Left lobe of liver (tissue), 2 donors: ENCODE data around the gene RAB9A. TPM values are rescaled to one million over a fixed set of nuclear protein-coding genes. Genes with fewer than 3 reads are reported as not detected.
A peak's percentile ranks its signal among the peaks of the same experiment; 100 is the strongest.

ENCODE experiments used
- ATAC-seq: fragments of 200-7000 bp; cut with Tn5 transposase; one replicate; pipeline ENCODE4 v1.9.1; 2020; ENCODE audit warnings: mild to moderate bottlenecking, moderate library complexity
- DNase-seq: peaks from one replicate; pipeline ENCODE4 v3.0.0-alpha.2; 2020; ENCODE audit warnings: low spot score
- total RNA-seq: library from RNA; stranded (reverse); gene quantifications from one replicate; pipeline ENCODE4 v1.2.1, GENCODE V29; 2021
- donor health status: DM: no; HTN: no; CAD: no; lungs with moderate emphysema.
- donor health status: DM: no; HTN: yes; CAD: no.

The RAB9A gene
- total RNA-seq, 1 donor from 2014 or later: 8.5 TPM

DNA sequence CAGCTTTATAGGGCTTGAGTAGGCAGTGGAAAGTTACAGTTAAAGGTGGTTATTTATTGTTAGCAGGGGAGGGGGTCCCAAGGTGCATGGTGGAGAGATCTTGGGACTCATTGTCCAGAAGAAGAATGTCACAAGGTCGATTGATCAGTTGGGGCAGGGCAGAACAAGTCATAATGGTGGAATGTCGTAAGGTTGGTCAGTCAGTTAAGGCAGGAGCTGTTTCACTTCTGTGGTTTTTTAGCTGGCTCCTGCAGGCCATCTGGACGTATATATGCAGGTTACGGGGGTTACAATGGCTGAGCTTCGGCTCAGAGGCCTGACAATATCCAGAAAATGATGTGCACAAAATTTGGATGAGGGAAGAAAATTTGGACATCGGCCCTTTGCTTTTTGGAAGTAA lies 52.8 kb downstream of the RAB9A start:
- DNase-seq (no peak), ATAC-seq (no peak)

DNA sequence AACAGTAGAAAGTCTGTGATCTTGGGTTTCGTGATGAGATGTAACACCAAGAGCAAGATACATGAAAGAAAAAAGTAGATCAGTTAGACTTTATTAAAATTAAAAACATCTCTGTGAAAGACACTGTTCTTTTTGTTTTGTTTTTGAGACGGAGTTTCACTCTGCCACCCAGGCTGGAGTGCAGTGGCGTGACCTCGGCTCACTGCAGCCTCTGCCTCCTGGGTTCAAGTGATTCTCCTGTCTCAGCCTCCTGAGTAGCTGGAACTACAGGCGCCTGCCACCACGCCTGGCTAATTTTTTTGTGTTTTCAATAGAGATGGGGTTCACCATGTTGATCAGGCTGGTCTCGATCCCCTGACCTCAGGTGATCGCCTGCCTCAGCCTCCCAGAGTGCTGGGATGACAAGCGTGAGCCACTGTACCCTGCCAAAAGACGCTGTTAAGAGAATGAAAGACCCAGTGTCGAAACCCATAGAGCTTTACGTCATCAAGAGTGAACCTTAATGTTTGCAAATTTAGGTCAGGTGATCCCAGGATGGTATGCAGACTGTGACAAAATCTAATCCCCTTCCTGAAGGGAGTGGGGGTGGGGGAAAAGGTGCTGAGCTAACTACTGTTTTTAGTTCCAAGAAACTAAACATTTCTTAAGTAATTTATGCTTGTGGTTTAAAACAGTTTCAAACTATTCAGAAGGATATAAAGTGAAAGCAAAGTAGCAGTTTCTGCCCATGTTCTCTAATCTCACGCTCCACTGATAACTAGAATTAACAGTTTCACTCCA lies 53.7 kb downstream of the RAB9A start:
- DNase-seq (no peak), ATAC-seq (peak; percentile 66)

DNA sequence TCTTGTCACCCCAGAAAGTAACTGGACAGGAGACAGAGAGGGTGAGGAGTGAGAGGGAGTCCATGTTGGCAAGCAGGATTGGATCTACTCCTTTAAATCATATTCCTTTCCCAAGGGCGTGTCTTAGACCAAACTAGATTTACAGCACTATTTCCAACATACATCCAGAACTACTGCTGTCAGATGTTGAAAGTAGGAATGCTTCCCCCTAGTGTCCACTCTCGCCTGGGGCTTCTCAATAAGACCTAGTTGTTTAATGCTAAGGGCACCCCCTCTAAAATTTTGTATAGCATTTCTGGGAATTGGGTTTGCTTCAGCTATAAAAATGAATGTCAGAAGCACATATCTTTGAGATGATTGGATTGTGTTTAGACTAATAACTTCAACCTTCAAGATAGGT lies 58.9 kb downstream of the RAB9A start:
- ATAC-seq (no peak), DNase-seq (no peak)

DNA sequence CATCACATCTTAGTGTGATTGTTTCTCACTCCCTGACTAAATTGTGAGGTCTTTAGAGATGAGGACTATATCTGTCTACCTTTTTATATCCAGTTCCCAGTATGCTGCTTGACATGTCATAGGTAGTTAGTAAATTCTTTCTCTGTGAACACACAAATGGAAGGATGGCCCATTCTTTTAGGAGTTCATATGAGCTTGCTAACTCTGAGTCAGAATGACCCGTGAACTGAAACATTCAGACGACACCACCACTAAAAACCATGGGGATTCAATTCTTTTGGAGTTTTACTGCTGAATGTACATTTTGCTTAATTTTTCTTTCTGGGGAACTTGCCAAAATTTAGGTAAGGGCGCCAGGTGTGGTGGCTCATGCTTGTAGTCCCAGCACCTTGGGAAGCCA lies 59.6 kb downstream of the RAB9A start:
- DNase-seq (no peak), ATAC-seq (no peak)

DNA sequence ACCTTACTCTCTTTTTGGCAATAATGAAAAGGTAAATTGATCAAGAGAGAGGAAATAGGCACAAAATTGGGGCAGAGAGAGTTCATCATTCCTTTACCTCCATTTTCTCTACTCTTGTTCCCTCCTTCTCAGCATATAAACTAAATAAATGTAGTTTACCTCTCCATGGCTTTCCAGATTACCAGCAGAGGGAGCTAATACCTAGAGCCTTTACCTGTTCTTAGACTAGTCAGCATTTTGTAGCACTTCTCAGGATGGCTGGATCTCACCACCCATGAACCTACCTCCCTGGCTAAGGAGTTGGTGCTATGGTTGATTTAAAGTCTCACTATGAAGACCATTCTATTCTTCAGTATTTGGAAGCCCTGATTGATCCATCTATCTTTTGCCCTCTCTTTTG lies 61.3 kb downstream of the RAB9A start:
- peak; percentile 68 for ATAC-seq
- DNase-seq: no peak

DNA sequence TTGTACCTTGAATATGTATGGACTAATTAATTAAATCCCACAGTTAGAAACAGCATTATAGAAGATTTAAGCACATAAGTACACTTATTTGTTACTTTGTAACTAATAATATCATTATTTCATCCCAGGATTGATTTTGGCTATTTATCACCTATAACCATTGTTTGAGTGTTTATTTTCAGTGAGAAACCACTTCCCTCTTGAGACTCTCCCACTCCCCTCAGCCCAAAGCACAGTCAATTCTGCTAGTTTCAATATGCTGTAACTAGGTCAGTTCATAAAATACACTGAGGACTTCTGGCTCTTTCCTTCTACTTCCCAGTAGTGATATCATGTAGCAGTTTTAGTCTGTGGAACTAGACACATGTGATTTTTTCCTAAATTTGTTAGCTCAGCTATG lies 61.9 kb downstream of the RAB9A start:
- DNase-seq: no peak
- no peak for ATAC-seq

DNA sequence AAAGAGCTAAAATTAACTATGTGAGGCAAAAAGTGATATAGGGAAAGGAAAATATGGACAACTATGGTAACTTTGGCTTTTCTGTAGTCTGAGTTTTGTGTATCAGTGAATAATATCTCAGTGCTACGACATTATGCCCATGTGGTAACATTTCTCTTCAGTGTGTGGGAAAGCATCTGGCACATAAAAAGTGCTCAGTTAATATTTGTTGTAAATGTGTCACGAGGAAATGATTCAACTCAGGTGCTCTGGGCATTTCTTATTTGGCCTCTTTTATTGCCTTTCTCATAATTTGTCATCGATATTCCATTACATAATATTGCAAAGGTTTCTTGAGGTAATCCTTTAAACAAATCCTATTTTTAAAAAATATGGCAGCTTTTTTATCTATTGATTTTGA lies 63.2 kb downstream of the RAB9A start:
- no peak for DNase-seq
- ATAC-seq: no peak

DNA sequence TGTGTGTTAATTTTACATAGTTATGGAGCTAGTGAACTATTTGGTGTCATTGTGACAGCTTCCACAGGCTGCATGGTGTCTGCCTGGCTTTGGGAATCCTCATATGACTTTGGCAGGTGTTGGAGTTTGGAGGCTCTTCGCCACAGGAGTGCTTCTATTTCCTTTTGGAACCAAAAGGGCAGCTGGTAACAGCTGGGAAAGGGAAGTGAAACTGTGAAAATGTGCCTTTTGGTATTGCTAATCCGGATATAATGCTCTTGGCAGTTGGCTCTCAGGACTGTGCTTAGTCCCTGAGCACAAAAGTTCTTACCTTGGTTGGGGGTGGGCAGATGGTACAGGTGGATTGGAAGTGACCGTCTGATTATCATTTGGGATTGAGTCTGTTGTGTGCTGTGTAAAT lies 63.7 kb downstream of the RAB9A start:
- DNase-seq: no peak
- no peak for ATAC-seq

DNA sequence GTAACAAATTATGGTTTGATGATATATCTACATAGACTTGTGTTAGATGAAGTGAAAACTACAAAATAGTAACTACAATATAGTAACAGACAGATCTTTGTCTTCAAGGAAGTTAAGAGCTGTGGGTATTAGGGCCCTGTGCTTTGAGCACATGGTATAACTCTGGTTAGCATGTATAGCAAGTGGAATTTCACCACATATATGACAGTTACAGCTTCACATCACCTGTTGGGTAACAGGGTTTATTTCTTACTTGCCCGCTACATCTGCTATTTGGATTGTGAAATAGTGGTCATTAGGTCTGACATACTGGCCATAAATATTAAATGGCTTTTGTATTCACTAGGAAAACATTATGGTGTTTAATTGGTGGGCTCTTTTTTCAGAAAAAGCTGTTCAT lies 65.8 kb downstream of the RAB9A start:
- ATAC-seq: no peak
- DNase-seq: no peak

DNA sequence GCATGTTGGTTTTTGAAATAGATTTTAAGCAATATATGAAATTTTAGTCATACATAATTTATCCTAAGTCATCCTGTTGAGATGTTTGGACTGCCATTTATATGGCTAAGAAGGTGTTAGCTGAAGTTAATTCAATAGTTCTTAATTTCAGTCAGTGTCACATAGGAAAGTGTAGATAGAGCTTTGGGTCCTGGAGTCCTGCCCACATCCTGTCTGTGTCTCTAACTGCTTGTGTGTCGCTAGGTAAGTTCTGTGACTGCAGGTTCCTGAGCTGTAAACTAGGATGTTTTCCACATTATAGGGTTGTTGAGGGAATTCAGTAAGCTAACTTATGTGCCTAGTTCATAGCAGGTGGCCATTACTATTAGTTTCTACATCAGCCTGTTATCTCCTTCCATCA lies 66.3 kb downstream of the RAB9A start:
- DNase-seq (no peak), ATAC-seq (no peak)

DNA sequence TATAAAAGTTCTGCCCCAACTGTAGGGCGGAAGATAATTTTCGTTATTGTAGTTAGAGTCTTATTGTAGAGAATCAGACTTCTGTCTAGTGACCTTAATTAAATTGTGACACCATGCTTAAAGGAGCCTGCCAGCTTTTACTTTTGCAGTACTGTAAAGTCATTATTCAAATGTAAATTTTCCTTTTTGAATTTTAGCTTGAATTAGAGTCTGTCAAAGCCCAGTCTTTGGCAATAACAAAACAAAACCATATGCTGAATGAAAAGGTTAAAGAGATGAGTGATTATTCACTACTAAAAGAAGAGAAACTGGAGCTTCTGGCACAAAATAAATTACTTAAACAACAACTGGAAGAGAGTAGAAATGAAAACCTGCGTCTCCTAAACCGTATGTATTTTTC lies 67.5 kb downstream of the RAB9A start:
- no peak for ATAC-seq
- no peak for DNase-seq

DNA sequence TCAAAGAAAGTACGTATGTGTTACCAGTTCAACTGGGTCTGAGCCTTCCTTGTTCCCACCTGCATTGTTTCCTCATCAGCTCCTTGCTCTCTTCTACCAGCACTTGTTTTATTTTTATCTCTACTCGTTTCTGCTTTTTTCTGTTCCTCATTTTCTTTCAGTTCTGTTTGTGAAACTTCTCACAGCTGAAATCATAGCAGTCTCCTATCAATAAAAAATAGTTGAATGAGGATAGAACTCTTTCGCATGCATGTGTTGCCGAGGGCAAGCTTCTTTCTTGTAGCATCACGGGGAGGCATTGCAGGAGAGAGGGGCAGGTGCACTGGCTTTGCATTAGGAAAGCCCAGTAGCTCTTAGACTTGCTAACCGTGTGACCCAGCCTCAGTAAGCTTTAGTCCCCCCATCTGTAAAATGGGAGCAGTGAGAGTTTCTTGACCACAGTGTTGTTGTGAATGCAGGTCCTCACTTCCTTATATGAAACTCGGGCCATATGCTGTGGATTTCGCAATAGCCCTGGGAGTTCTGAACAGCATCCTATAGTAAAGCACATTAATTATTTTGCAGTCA lies 70.3 kb downstream of the RAB9A start:
- DNase-seq (no peak), ATAC-seq (no peak)

Other genes with a start within 250 kb of the RAB9A start
- gene EGFL6, start 119.5 kb upstream of the RAB9A start, total RNA-seq: not detected
- gene TCEANC, start 36.0 kb upstream of the RAB9A start, total RNA-seq: 6.8 TPM
- gene TRAPPC2, start 45.5 kb downstream of the RAB9A start, total RNA-seq: 5.8 TPM
- gene OFD1, start 45.6 kb downstream of the RAB9A start, total RNA-seq: 10.1 TPM
- gene GPM6B, start 128.0 kb downstream of the RAB9A start, total RNA-seq: 0.48 TPM